Measurements from ENCODE around the gene GDPD4. TPM values are rescaled to one million over a fixed set of nuclear protein-coding genes. Genes with fewer than 3 reads are reported as not detected.

Gene GDPD4
- total RNA-seq, 4 donors from 2014 or later: not detected

- TF ChIP-seq POLR2A (IDR thresholded peaks at IDR 0.05) (no peak), EP300 (IDR thresholded peaks at IDR 0.05) (no peak), CTCF (IDR thresholded peaks at IDR 0.05) (no peak), POLR2AphosphoS5 (IDR thresholded peaks at IDR 0.05) (no peak)
- Histone ChIP-seq H3K36me3 (no peaks in the 10 kb centered on the region), H3K4me1 (no peaks in the 10 kb centered on the region), H3K4me3 (no peak overlapping the region), H3K27me3 (no peaks in the 10 kb centered on the region), H3K9me3 (no peaks in the 10 kb centered on the region), H3K27ac (no peak overlapping the region)
- DNase-seq (ENCODE audit: low spot score in 2 of 2): no peak
These were observed 64.6 kb downstream of the GDPD4 start for GRCh38 chr11:77236901-77237300.

- H3K4me3 ChIP-seq: no peak overlapping the region
- WGBS: 94% methylated on average over 3 of the region's 3 CpGs
- H3K9me3 ChIP-seq: no peaks in the 10 kb centered on the region
- DNase-seq (ENCODE audit: low spot score in 2 of 2): no peak
- H3K27me3 ChIP-seq: no peaks in the 10 kb centered on the region
- H3K4me1 ChIP-seq: no peaks in the 10 kb centered on the region
- TF ChIP-seq POLR2AphosphoS5 (IDR thresholded peaks at IDR 0.05): no peak
- no peak for TF ChIP-seq POLR2A (IDR thresholded peaks at IDR 0.05)
- no peak for TF ChIP-seq CTCF (IDR thresholded peaks at IDR 0.05)
- no peak for TF ChIP-seq EP300 (IDR thresholded peaks at IDR 0.05)
- H3K36me3 ChIP-seq: no peaks in the 10 kb centered on the region
- H3K27ac ChIP-seq: no peak overlapping the region
These were observed 68.5 kb downstream of the GDPD4 start for GRCh38 chr11:77233011-77233410.

GRCh38 chr11:77232242-77232641 is 69.2 kb downstream of the GDPD4 start:
- TF ChIP-seq POLR2A (IDR thresholded peaks at IDR 0.05): no peak
- no peak for TF ChIP-seq POLR2AphosphoS5 (IDR thresholded peaks at IDR 0.05)
- no peak for TF ChIP-seq CTCF (IDR thresholded peaks at IDR 0.05)
- TF ChIP-seq EP300 (IDR thresholded peaks at IDR 0.05): no peak
- Histone ChIP-seq H3K4me1 (no peaks in the 10 kb centered on the region), H3K9me3 (no peaks in the 10 kb centered on the region), H3K4me3 (no peak overlapping the region), H3K36me3 (no peaks in the 10 kb centered on the region), H3K27ac (no peak overlapping the region), H3K27me3 (no peaks in the 10 kb centered on the region)
- WGBS: 98% methylated on average over 4 of the region's 4 CpGs
- DNase-seq (ENCODE audit: low spot score in 2 of 2): no peak

GRCh38 chr11:77231800-77232199 is 69.7 kb downstream of the GDPD4 start:
- Histone ChIP-seq H3K36me3 (no peaks in the 10 kb centered on the region), H3K9me3 (no peaks in the 10 kb centered on the region), H3K4me3 (no peak overlapping the region), H3K4me1 (no peaks in the 10 kb centered on the region), H3K27me3 (no peaks in the 10 kb centered on the region), H3K27ac (no peak overlapping the region)
- DNase-seq (ENCODE audit: low spot score in 2 of 2): no peak
- 100% methylated on average over 1 of the region's 1 CpG for WGBS
- TF ChIP-seq EP300 (IDR thresholded peaks at IDR 0.05): no peak
- no peak for TF ChIP-seq POLR2AphosphoS5 (IDR thresholded peaks at IDR 0.05)
- no peak for TF ChIP-seq POLR2A (IDR thresholded peaks at IDR 0.05)
- no peak for TF ChIP-seq CTCF (IDR thresholded peaks at IDR 0.05)

- Histone ChIP-seq H3K27ac (no peak overlapping the region), H3K36me3 (no peaks in the 10 kb centered on the region), H3K27me3 (no peaks in the 10 kb centered on the region), H3K4me1 (no peaks in the 10 kb centered on the region), H3K4me3 (no peak overlapping the region), H3K9me3 (no peaks in the 10 kb centered on the region)
- no peak for DNase-seq (ENCODE audit: low spot score in 2 of 2)
- TF ChIP-seq POLR2A (IDR thresholded peaks at IDR 0.05) (no peak), EP300 (IDR thresholded peaks at IDR 0.05) (no peak), CTCF (IDR thresholded peaks at IDR 0.05) (no peak), POLR2AphosphoS5 (IDR thresholded peaks at IDR 0.05) (no peak)
- WGBS: 86% methylated on average over 5 of the region's 5 CpGs
These were observed 70.4 kb downstream of the GDPD4 start for GRCh38 chr11:77230878-77231605.
